Activated T-helper 1 cell treated with anti-CD3 and anti-CD28 coated beads, Interleukin-2, amount 50 U/mL, for 16 hours (primary cell): ENCODE results near the gene SLC38A10.

Source experiments
- DNase-seq, 2 donors: peaks; one replicate each; pipeline ENCODE4 v3.0.0-alpha.2; 2020; ENCODE audit warnings: low read depth in 1 of 2, low spot score in 1 of 2

SLC38A10 gene

GRCh38 chr17:81279278-81280275 lies 15.5 kb downstream of the SLC38A10 start:
- no peak for DNase-seq

GRCh38 chr17:81278831-81279230 lies 16.3 kb downstream of the SLC38A10 start:
- no peak for DNase-seq

GRCh38 chr17:81277946-81278693 lies 17.0 kb downstream of the SLC38A10 start:
- DNase-seq: no peak

- no peak for DNase-seq
These were observed 17.7 kb downstream of the SLC38A10 start for GRCh38 chr17:81277421-81277820.

- DNase-seq: no peak
These were observed 18.3 kb downstream of the SLC38A10 start for GRCh38 chr17:81276781-81277180.

GRCh38 chr17:81274471-81274855 lies 20.6 kb downstream of the SLC38A10 start:
- no peak for DNase-seq

- DNase-seq: no peak
These were observed 21.2 kb downstream of the SLC38A10 start for GRCh38 chr17:81273698-81274470.

- DNase-seq: no peak
These were observed 22.5 kb downstream of the SLC38A10 start for GRCh38 chr17:81272616-81273015.

- no peak for DNase-seq
These were observed 23.9 kb downstream of the SLC38A10 start for GRCh38 chr17:81271226-81271625.

GRCh38 chr17:81270279-81270678 lies 24.8 kb downstream of the SLC38A10 start:
- DNase-seq: no peak

- no peak for DNase-seq
These were observed 27.6 kb downstream of the SLC38A10 start for GRCh38 chr17:81267390-81268067.

- no peak for DNase-seq
These were observed 29.5 kb downstream of the SLC38A10 start for GRCh38 chr17:81265576-81265975.

GRCh38 chr17:81264640-81265039 lies 30.5 kb downstream of the SLC38A10 start:
- no peak for DNase-seq

- no peak for DNase-seq
These were observed 31.5 kb downstream of the SLC38A10 start for GRCh38 chr17:81263371-81264181.

GRCh38 chr17:81261582-81262336 lies 33.3 kb downstream of the SLC38A10 start:
- DNase-seq: no peak

- no peak for DNase-seq
These were observed 34.0 kb downstream of the SLC38A10 start for GRCh38 chr17:81261096-81261495.

GRCh38 chr17:81260641-81261040 lies 34.5 kb downstream of the SLC38A10 start:
- DNase-seq: no peak

- DNase-seq: no peak
These were observed 34.9 kb downstream of the SLC38A10 start for GRCh38 chr17:81260171-81260570.

- no peak for DNase-seq
These were observed 36.0 kb downstream of the SLC38A10 start for GRCh38 chr17:81259058-81259605.
